Activated gamma-delta T cell treated with Interleukin-2 at 50 U/mL for 16 hours (primary cell): ENCODE results near the gene IQSEC1.

Experiments
- DNase-seq: peaks from one replicate; pipeline ENCODE4 v3.0.0-alpha.2; 2020

Gene IQSEC1

DNA sequence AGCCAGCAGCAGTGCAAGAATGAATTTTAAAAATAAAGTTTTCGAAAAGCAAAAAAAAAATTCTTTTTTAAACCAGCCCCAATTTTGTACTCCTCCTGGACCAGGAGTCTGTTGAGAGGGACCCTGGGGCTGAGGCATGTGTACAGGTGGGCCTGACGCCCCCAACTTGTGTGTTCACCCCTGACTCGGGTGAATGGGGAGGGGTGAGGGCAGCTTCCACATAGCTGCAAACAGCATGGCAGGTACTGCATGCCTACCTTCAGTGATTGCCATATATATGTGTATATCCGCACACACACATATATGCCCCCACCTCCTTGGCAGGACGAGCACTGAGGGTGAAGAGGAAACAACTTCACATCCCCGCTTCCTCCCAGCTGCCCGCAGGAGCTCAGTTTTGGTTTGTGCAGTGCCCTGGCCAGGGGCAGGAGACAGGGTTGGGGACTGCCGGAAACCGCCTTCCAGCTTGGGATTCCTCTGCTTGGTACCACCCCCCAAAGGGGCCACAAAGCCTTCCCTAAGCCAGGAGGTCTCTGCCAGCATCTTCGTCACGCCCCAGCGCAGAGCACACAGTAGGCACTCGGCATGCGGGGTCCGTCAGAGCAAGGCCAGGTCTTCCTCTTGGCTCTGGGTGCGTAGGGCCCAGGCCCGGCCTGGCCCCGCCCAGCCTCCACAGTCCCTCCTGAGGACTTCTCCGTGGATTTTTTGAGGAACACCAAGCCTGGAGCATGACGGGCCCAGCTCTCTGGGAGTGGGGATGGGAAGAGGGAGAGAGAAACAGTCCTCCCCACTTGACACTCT, 170.0 kb downstream of the IQSEC1 start:
- DNase-seq: no peak

DNA sequence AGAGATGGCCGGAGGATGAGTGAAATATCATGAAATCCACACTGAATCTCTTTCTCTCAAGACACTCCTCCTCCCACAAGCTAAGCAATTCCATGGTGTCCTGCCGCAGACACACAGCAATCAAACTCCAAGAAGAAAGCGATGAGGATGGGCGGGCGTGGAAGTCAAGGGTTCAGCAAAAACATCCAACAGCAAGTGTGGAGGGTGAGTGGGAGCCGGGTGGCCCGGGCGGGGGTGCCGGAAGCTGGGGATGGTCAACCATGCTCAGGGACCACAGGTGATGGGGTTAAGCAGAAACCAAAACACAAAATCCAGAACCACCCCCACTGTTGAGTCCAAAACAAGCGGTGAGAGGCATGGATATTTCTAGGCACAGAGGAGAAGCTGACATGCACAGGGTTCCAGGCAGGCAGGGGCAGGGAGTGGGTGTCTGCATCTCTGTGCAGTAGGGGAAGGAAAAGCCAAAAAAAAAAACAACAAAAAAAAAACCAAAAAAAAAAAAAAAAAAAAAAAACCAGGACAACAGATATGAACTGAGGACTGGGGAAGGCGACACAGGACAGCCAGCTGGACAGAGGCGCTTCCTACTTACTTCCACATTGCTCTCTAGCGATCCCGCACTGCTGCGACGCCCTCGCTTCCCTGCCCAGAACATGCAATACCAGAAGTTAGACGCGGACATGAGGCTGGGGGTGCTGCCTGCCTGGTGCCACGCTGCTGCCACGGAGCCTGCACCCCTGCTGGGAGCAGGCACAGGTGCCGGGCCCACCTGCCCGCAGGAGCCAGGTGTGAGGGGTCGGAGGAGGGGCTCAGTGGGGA, 170.8 kb downstream of the IQSEC1 start:
- no peak for DNase-seq

DNA sequence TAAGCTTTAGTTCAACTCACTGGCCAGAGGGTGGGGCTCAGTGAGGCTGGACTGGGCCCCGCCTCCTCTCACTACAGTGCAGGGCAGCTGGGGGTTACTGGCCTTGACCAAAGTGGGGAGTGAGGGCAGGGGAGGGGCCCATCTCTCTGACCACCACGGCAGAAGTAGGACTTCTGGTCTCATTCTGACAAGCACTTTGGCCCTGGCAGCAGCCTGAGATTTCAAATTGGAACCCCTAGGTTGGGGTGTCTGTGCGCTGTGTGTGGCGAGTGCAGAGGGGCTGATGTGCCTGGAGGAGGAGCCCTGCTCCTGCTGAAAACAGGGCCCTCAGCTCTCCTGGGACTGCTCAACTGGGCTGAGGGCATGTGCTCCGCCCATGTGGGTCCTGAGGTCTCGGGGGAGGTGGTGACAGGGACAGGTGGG, 171.6 kb downstream of the IQSEC1 start:
- no peak for DNase-seq

GRCh38 chr3:12900885-12901411, 172.3 kb downstream of the IQSEC1 start:
- no peak for DNase-seq

GRCh38 chr3:12898965-12899755, 174.1 kb downstream of the IQSEC1 start:
- no peak for DNase-seq

- DNase-seq: no peak
Measured at GRCh38 chr3:12898290-12898964, 174.8 kb downstream of the IQSEC1 start.

- no peak for DNase-seq
Measured at GRCh38 chr3:12897381-12898289, 175.6 kb downstream of the IQSEC1 start.

GRCh38 chr3:12896063-12896985, 176.9 kb downstream of the IQSEC1 start:
- DNase-seq: no peak

DNA sequence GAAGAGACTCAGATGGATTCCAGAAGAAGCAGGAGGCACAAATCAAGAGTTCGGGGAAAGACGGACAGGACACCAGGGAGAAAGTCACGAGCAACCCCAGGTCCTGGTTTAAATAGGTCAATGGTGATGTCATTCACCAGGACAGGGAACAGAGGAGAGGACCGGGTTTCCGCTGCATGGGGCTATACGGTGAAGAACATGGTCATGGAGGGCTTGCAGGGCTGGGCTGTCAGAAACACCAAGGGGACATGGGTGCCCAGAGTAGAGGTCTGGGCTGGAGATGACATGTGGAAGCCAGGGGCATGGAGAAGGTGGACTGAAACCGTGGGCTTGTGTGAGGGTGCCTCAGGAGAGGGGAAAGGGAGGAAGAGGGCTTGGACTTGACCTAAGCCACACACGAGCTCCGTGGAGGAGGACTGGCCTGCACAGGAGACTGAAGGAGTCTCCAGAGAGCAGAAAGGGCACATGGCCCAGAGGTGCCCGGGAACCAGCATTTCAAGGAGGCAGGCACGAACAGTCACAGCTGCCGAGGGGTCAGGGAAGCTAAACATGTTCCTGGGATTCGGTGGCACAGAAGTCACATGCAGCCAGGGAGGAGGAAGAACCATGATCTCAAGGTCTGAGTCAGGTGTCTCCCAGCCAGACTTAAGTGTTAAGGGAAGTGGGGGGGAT, 177.7 kb downstream of the IQSEC1 start:
- no peak for DNase-seq

GRCh38 chr3:12894629-12895028, 178.6 kb downstream of the IQSEC1 start:
- DNase-seq: no peak

- no peak for DNase-seq
Measured at GRCh38 chr3:12893852-12894251, 179.4 kb downstream of the IQSEC1 start.

DNA sequence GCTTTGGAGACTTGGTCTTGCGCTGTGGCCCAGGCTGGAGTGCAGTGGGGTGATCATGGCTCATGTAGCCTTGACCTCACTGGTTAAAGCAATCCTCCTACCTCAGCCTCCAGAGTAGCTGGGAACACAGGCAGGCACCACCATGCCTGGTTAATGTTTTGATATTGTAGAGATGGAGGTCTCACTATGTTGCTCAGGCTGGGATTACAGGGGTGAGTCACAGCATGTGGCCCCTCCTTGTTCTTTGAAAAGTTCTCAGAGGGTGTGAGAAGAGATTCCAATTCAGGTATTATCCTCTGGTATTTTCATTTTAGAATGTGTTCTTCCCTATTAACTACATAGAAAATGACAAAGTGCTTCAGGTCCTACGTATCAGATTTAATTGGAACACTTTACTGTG, 180.0 kb downstream of the IQSEC1 start:
- no peak for DNase-seq

GRCh38 chr3:12892840-12893189, 180.4 kb downstream of the IQSEC1 start:
- no peak for DNase-seq

- peak; percentile 37 for DNase-seq
Measured at GRCh38 chr3:12891985-12892839, 181.0 kb downstream of the IQSEC1 start.

DNA sequence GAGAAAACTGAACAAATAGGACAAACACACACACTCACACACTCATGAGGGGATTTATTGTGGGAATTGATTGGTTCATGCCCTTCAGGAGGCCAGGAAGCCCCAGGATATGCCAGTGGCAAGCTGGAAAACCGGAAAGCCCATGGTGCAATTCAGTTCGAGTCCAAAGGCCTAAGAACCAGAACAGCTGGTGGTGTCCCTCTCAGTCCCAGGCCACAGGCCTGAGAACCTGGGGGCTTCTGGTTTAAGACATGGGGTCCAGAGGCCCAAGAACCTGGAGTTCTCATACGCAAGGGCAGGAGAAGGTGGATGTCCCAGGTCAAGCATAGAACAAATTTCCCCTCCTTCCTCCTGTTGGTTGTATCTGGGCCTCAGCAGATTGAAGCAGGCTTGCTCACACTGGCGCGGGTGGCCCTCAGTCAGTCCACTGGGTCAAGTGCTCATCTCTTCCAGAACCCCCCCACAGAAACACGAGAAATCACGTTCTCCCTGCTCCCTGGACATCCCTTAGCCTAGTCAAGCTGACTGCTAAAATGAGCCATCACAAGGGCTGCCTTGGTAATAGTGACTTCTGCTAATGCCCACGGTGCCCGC, 181.7 kb downstream of the IQSEC1 start:
- no peak for DNase-seq

GRCh38 chr3:12890610-12891390, 182.4 kb downstream of the IQSEC1 start:
- DNase-seq: no peak

GRCh38 chr3:12886736-12887135, 186.5 kb downstream of the IQSEC1 start:
- no peak for DNase-seq
